Fibroblast of lung (primary cell): Measurements from ENCODE around the gene SPTBN1. TPM values are rescaled to one million over a fixed set of nuclear protein-coding genes. Genes with fewer than 3 reads are reported as not detected.

Source experiments
- DNase-seq, 2 donors: peaks; one replicate each; pipeline versions ENCODE4 v3.0.0 to v3.0.0-alpha.2; 2010; ENCODE audit warnings: low read depth in 2 of 2
- H2AFZ ChIP-seq: 2 replicates; pipeline ENCODE4 v1.5.1; 2012; ENCODE audit warnings: low read length, control low read depth, inconsistent platforms
- H3K27ac ChIP-seq: 2 replicates; pipeline ENCODE4 v1.5.1; 2011; ENCODE audit warnings: low read length, control low read depth; ENCODE audit not compliant: insufficient read depth
- H3K27me3 ChIP-seq: 2 replicates; pipeline ENCODE4 v1.5.1; 2011; ENCODE audit warnings: mild to moderate bottlenecking, low read length; ENCODE audit not compliant: control insufficient read depth, insufficient read depth
- H3K36me3 ChIP-seq: 2 replicates; pipeline ENCODE4 v1.5.1; 2011; ENCODE audit warnings: low read length; ENCODE audit not compliant: control insufficient read depth, insufficient read depth
- H3K4me1 ChIP-seq: 2 replicates; pipeline ENCODE4 v1.5.1; 2011; ENCODE audit warnings: low read length; ENCODE audit not compliant: control insufficient read depth, insufficient read depth; ENCODE audit errors: extremely low read depth
- H3K4me2 ChIP-seq: 2 replicates; pipeline ENCODE4 v1.5.1; 2011; ENCODE audit warnings: low read length, control low read depth; ENCODE audit not compliant: insufficient read depth; ENCODE audit errors: extremely low read depth
- H3K4me3 ChIP-seq, 4 experiments: fragments of 200-600 bp in 1 of 4; sonication (generic) in 1 of 4; replicated peaks in 1 of 4; 2 replicates each; pipeline ENCODE4 v1.5.1; 2011 to 2016; ENCODE audit warnings: low read length in 4 of 4, low read depth in 3 of 4, mild to moderate bottlenecking in 3 of 4, control low read depth in 2 of 4, inconsistent platforms in 1 of 4, mixed read lengths in 1 of 4; ENCODE audit not compliant: insufficient read depth in 1 of 4; ENCODE audit errors: control extremely low read depth in 1 of 4
- H3K79me2 ChIP-seq: 2 replicates; pipeline ENCODE4 v1.5.1; 2012; ENCODE audit warnings: mild to moderate bottlenecking, low read length, inconsistent platforms; ENCODE audit not compliant: control insufficient read depth, insufficient read depth
- H3K9ac ChIP-seq: 2 replicates; pipeline ENCODE4 v1.5.1; 2011; ENCODE audit warnings: mild to moderate bottlenecking, low read length, control low read depth; ENCODE audit not compliant: insufficient read depth
- H3K9me3 ChIP-seq: 2 replicates; pipeline ENCODE4 v1.5.1; 2012; ENCODE audit warnings: low read depth, low read length; ENCODE audit not compliant: control insufficient read depth, insufficient read depth
- H4K20me1 ChIP-seq: 2 replicates; pipeline ENCODE4 v1.5.1; 2011; ENCODE audit warnings: low read length; ENCODE audit not compliant: control insufficient read depth, insufficient read depth; ENCODE audit errors: extremely low read depth
- EZH2 ChIP-seq: IDR thresholded peaks from 2 replicates; pipeline ENCODE4 v1.5.1; 2012; ENCODE audit warnings: low read length, control low read depth, mild to moderate bottlenecking; ENCODE audit errors: missing control alignments
- polyA plus RNA-seq, 2 donors: library from polyadenylated mRNA; depleted of rRNA in 1 of 2; stranded (reverse) in 1 of 2; unstranded in 1 of 2; fragments of >200 nt; gene quantifications; 2 replicates each; pipeline ENCODE4 v1.2.1, GENCODE V29; 2011 to 2012; ENCODE audit warnings: missing spikeins in 1 of 2
- total RNA-seq: library from RNA; depleted of rRNA; stranded (reverse); fragments of >200 nt; gene quantifications from 2 replicates; pipeline ENCODE4 v1.2.1, GENCODE V29; 2014
- TF ChIP-seq, protein P1 (sequence below), 2 donors: IDR thresholded peaks in 1 of 2; conservative IDR thresholded peaks in 1 of 2; 1 replicate in 1 of 2; 2 replicates in 1 of 2; pipeline ENCODE4 v1.5.1; 2011 to 2012; ENCODE audit warnings: low read length in 2 of 2, control low read depth in 1 of 2, inconsistent platforms in 1 of 2, low read depth in 1 of 2, mild to moderate bottlenecking in 1 of 2

Gene SPTBN1
- total and polyA plus RNA-seq, 2 donors (not counting 1 experiment from before 2014, with no cell fraction given) = 123 to 325 TPM

DNA sequence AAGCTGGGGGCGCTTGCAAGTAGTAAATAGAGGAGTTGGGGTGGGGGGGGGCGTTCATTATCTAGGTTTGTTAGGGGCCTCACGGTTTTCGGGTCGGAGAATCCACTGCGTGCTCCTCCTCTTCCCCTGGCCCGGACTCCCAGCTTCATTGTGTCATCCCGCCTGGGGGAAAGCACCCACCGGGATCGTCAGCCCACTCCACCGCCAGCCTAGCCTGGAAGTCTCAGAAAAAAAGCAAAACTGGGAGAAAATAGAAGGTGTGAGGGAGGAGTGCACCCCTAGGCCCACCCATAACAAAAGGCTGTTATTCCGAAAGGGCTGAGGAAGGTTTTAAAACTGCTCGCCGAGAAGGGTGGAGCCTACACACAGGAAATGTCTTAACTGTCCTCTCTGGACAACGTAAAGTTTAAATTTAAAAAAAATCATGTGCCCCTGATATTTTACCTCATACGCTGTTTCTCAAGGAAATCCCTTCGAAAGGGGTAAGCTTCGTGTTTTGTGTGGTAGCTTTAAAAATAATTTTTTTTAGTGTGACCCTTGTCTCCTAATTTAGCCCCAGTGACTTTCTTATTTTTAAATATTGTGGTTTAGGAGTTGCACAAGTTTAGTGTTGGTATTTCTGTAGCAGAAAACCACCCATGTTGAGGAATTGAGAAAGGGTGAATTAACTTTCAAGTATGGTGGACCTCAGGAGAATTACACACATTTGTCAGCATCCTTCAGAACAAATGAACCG lies 104.2 kb downstream of the SPTBN1 start:
- H2AFZ ChIP-seq = no peak overlapping the region
- H3K9ac ChIP-seq = peak overlapping the region; percentile 75
- peaks cover 33% of the 10 kb centered on the region for H3K4me1 ChIP-seq
- no peaks in the 10 kb centered on the region for H4K20me1 ChIP-seq
- H3K27ac ChIP-seq = peak overlapping the region; percentile 93
- H3K9me3 ChIP-seq = no peaks in the 10 kb centered on the region
- no peaks in the 10 kb centered on the region for H3K27me3 ChIP-seq
- peak; percentile 56 to 81 for DNase-seq
- H3K79me2 ChIP-seq = peaks cover 55% of the 10 kb centered on the region
- H3K36me3 ChIP-seq = peaks cover 1% of the 10 kb centered on the region
- TF ChIP-seq, protein P1, sequence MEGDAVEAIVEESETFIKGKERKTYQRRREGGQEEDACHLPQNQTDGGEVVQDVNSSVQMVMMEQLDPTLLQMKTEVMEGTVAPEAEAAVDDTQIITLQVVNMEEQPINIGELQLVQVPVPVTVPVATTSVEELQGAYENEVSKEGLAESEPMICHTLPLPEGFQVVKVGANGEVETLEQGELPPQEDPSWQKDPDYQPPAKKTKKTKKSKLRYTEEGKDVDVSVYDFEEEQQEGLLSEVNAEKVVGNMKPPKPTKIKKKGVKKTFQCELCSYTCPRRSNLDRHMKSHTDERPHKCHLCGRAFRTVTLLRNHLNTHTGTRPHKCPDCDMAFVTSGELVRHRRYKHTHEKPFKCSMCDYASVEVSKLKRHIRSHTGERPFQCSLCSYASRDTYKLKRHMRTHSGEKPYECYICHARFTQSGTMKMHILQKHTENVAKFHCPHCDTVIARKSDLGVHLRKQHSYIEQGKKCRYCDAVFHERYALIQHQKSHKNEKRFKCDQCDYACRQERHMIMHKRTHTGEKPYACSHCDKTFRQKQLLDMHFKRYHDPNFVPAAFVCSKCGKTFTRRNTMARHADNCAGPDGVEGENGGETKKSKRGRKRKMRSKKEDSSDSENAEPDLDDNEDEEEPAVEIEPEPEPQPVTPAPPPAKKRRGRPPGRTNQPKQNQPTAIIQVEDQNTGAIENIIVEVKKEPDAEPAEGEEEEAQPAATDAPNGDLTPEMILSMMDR (conservative IDR thresholded peaks at IDR 0.05 in 1 of 2, IDR thresholded peaks at IDR 0.05 in 1 of 2; ENCODE audit: low read depth in 1 of 2, low read length in 2 of 2) = no peak
- TF ChIP-seq EZH2 = no peak
- peak overlapping the region; percentile 41 to 70 (median 52) for H3K4me3 ChIP-seq
- peak overlapping the region; percentile 94 for H3K4me2 ChIP-seq

DNA sequence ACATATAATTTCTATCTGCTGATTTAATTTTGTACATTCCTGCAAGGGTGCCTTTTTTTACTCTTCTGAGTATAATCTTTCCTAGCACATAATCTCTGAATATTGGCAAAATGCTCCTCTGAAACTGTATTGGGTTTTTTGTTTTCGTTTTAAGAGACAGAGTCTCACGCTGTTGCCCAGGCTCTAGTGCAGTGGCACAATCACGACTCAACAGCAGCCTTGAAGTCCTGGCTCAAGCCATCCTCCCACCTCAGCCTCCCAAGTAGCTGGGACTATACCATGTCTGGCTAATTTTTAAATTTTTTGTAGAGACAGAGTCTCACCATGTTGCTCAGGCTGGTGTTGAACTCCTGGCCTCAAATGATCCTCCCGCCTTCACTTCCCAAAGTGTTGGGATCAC lies 104.9 kb downstream of the SPTBN1 start:
- no peak overlapping the region for H3K9ac ChIP-seq
- no peak for DNase-seq
- H2AFZ ChIP-seq = no peak overlapping the region
- peak overlapping the region in 2 of 4 experiments; percentile 41 to 70 for H3K4me3 ChIP-seq
- H3K27me3 ChIP-seq = no peaks in the 10 kb centered on the region
- H3K9me3 ChIP-seq = no peaks in the 10 kb centered on the region
- TF ChIP-seq, protein P1 (conservative IDR thresholded peaks at IDR 0.05 in 1 of 2, IDR thresholded peaks at IDR 0.05 in 1 of 2; ENCODE audit: low read depth in 1 of 2, low read length in 2 of 2) = no peak
- TF ChIP-seq EZH2 = no peak
- H3K4me2 ChIP-seq = peak overlapping the region; percentile 94
- H3K27ac ChIP-seq = peak overlapping the region; percentile 93
- H3K79me2 ChIP-seq = peaks cover 58% of the 10 kb centered on the region
- no peaks in the 10 kb centered on the region for H4K20me1 ChIP-seq
- peaks cover 26% of the 10 kb centered on the region for H3K4me1 ChIP-seq
- peaks cover 1% of the 10 kb centered on the region for H3K36me3 ChIP-seq

DNA sequence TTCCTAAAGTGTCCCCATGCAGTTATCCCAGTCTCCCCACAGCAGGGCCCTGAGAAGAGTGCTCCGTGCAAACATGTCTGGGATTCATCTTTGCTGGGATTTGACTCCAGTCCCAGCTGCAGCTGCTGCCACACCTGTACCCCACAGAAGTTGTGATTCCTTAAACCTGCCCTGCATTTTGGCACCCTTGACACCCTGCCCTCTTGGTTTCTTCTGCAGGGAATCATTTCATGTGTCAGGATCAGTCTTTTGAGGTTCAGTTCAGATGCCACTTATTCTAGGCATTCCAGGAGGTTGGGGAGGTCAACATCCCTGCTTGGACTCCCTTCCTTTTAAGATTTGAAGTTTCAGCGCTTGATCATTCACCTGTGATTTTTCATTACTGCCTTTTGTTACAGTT lies 108.3 kb downstream of the SPTBN1 start:
- TF ChIP-seq, protein P1 (conservative IDR thresholded peaks at IDR 0.05 in 1 of 2, IDR thresholded peaks at IDR 0.05 in 1 of 2; ENCODE audit: low read depth in 1 of 2, low read length in 2 of 2) = no peak
- TF ChIP-seq EZH2 = no peak

More for the DNA sequence above, 108.3 kb downstream of the SPTBN1 start:
- H4K20me1 ChIP-seq = no peaks in the 10 kb centered on the region
- H3K27ac ChIP-seq = no peak overlapping the region
- no peak overlapping the region for H2AFZ ChIP-seq
- no peaks in the 10 kb centered on the region for H3K9me3 ChIP-seq
- peaks cover 14% of the 10 kb centered on the region for H3K4me1 ChIP-seq
- no peak for DNase-seq
- H3K27me3 ChIP-seq = no peaks in the 10 kb centered on the region
- H3K9ac ChIP-seq = no peak overlapping the region
- H3K79me2 ChIP-seq = peaks cover 67% of the 10 kb centered on the region
- H3K4me2 ChIP-seq = no peak overlapping the region
- H3K36me3 ChIP-seq = peaks cover 3% of the 10 kb centered on the region
- H3K4me3 ChIP-seq = no peak overlapping the region
